HCT116 (cell line): Measurements from ENCODE around the gene TEX11.

ENCODE experiments used
- CEBPB ChIP-seq: IDR thresholded peaks from 2 replicates; pipeline ENCODE4 v1.6.1; 2012; ENCODE audit warnings: low read depth
- CTCF ChIP-seq, 3 experiments: fragments of 200-600 bp in 1 of 3; sonication (generic) in 1 of 3; IDR thresholded peaks in 2 of 3; conservative IDR thresholded peaks in 1 of 3; 2 replicates each; pipeline ENCODE4 v1.5.1; 2012 to 2017; ENCODE audit warnings: low read depth in 2 of 3, low read length in 2 of 3, antibody characterized with exemption in 1 of 3, borderline replicate concordance in 1 of 3, control low read depth in 1 of 3, mild to moderate bottlenecking in 1 of 3, mixed read lengths in 1 of 3, mixed run types in 1 of 3, moderate library complexity in 1 of 3; ENCODE audit not compliant: insufficient read depth in 1 of 3
- EGR1 ChIP-seq: IDR thresholded peaks from 2 replicates; pipeline ENCODE4 v1.6.1; 2012; ENCODE audit warnings: low read depth
- ELF1 ChIP-seq: IDR thresholded peaks from 2 replicates; pipeline ENCODE4 v1.6.1; 2012; ENCODE audit warnings: low read depth, borderline replicate concordance
- EZH2 ChIP-seq: fragments of 200-600 bp; sonication (generic); IDR thresholded peaks from 2 replicates; pipeline ENCODE4 v1.6.1; 2017; ENCODE audit warnings: antibody characterized with exemption, mixed run types
- POLR2A ChIP-seq: IDR thresholded peaks from 2 replicates; pipeline ENCODE4 v1.7.0; 2011; ENCODE audit warnings: borderline replicate concordance; ENCODE audit not compliant: insufficient read depth, insufficient read length; ENCODE audit errors: extremely low read depth
- RAD21 ChIP-seq: IDR thresholded peaks from 2 replicates; pipeline ENCODE4 v1.6.1; 2012; ENCODE audit warnings: low read depth, mild to moderate bottlenecking
- REST ChIP-seq: IDR thresholded peaks from 2 replicates; pipeline ENCODE4 v1.6.1; 2012; ENCODE audit warnings: low read depth
- SIN3A ChIP-seq: IDR thresholded peaks from 2 replicates; pipeline ENCODE4 v1.6.1; 2012; ENCODE audit warnings: low read depth
- SP1 ChIP-seq: IDR thresholded peaks from 2 replicates; pipeline ENCODE4 v1.6.1; 2012; ENCODE audit warnings: low read depth

GRCh38 chrX:70527610-70528345, 380.7 kb downstream of the TEX11 start:
- TF ChIP-seq EZH2 (no peak), SP1 (no peak), POLR2A (no peak), SIN3A (no peak), CTCF (IDR thresholded peaks at IDR 0.05 in 2 of 3, conservative IDR thresholded peaks at IDR 0.05 in 1 of 3; ENCODE audit: borderline replicate concordance in 1 of 3, insufficient read depth in 1 of 3, low read depth in 2 of 3, low read length in 2 of 3) (no peak), ELF1 (no peak), CEBPB (no peak), RAD21 (no peak), EGR1 (no peak), REST (no peak)
